Posterior vena cava (tissue), 2 donors: ENCODE measurements around the gene TMEM150B. TPM values are rescaled to one million over a fixed set of nuclear protein-coding genes. Genes with fewer than 3 reads are reported as not detected.

Source experiments
- DNase-seq: peaks from one replicate; pipeline ENCODE4 v3.0.0-alpha.2; 2020; ENCODE audit warnings: low spot score
- intact Hi-C, 2 donors: fragments of 100-400 bp; cut with DNase I; formaldehyde crosslinking; loops; one replicate each; pipeline versions ENCODE4 v1.14.1 to v1.14.2; 2022 to 2023
- long read RNA-seq, 2 donors: library from polyadenylated mRNA; unstranded; transcript quantifications; one replicate each; pipeline ENCODE4 v2.0.0, GENCODE V29; 2020 to 2021
- total RNA-seq, 2 donors: library from RNA; stranded (reverse); fragmentation: NEBNext Ultra II Directional; extraction: Animal tissue kit (Norgen Biotek cat#: 25700); gene quantifications; one replicate each; pipeline ENCODE4 v1.2.1, GENCODE V29; 2021
- donor health status: DM: yes; HTN: yes; CAD: no.
- donor health status: DM: yes; HTN: yes; CAD: no.

Gene TMEM150B, protein sequence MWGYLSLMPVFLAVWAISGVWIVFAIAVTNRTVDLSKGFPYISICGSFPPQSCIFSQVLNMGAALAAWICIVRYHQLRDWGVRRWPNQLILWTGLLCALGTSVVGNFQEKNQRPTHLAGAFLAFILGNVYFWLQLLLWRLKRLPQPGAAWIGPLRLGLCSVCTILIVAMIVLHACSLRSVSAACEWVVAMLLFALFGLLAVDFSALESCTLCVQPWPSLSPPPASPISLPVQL
- 1 to 10 TPM; 1.9 to 5.4 TPM for total RNA-seq
- long read RNA-seq, donor 1, result 0 reads
- long read RNA-seq, donor 2, result 0 reads

GRCh38 chr19:55325172-55325571, at the start of gene TMEM150B:
TMEM150B (minus strand) TSS chr19:55325341; CDS start chr19:55321036, 4,305 bp downstream.
- intact Hi-C loops, result no loop called here
- no peak for DNase-seq

- intact Hi-C loops, result no loop called here
- DNase-seq, result no peak
Measured at GRCh38 chr19:55373993-55374757, 49.0 kb upstream of the TMEM150B start.

GRCh38 chr19:55373306-55373992, 48.3 kb upstream of the TMEM150B start:
- intact Hi-C loops, result no loop called here
- no peak for DNase-seq

DNA sequence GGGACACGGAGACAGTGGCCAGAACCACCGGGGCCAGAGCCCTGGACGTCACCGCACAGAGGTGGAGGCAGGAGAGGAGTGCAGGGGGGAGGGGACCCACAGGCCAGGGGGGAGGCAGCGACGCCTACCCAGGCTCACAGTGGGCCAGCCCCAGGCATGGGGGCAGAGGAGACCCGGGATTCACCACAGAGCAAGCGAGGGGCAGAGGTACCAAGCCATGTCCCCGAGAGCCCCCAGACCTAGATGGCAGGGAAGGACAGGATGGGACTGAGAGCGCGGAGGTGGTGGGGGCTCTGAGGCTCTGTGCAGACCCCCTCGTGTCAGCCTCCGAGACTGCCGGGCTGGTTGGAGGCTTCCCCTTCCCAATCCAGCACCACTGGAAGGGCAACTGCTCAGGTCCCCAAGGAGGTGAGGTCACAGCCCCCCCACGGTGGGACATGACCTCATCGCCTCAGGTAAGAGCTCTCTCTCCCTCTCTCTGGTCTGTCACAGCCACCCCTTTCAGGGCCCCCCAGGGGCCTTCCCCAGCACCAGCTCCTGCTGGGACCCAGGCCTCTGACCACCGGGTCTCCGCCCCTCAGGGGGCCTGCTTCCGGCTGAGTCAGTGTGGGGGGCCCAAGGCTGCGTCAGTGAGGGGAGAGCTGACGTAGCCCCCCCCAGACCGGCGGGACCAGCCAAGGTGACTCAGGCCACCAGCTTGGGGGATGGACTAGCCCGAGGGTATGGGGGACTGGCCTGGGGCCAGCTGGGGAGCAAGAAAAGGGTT, 47.4 kb upstream of the TMEM150B start:
- intact Hi-C loops, result no loop called here

DNA sequence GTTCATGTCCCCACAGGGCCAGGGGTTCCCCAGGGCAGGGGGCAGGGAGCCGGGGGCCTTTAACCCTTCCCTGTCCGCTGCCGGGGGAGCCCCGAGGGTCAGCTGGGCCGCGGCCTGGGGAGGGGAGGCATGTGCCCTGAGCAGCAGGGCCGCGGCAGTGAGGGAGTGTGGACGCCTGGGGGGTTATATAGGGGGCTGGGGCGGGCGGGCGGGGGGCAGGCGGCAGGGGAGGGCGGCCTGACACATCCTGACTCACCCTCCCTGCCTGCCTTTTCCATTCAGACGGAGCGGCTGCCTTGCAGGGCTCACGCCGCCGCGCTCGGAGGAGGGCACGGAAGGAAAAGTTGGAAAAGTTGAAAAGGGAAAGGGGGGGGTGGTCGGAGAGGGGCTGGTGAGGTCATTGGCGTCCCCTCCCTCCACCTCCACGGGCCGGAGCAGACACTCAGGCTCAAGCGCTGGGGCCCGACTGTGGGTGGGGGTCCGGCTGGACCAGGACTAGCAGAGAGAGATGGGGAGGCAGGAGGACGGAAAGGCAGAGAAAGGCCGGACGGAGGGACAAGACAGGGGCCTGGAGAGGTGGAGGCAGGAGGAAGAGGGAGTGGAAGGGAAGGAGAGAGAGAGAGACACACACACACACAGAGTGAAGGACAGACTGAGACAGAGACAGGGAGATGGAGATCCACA, 45.3 kb upstream of the TMEM150B start, which contains the start of gene IL11:
TSS of gene IL11 (minus strand) at position 159 of the 684 bp plus-strand sequence. CDS start at position 6, 153 bp downstream.
- intact Hi-C loops, result no loop called here
- no peak for DNase-seq

More for the DNA sequence above, 47.4 kb upstream of the TMEM150B start:
- DNase-seq, result no peak

GRCh38 chr19:55369653-55370304, 44.6 kb upstream of the TMEM150B start:
- intact Hi-C loops, result no loop called here
- DNase-seq, result no peak

GRCh38 chr19:55368701-55369563, 43.8 kb upstream of the TMEM150B start:
- intact Hi-C loops, result no loop called here

GRCh38 chr19:55368106-55368505, 43.0 kb upstream of the TMEM150B start:
- intact Hi-C loops, result no loop called here
- DNase-seq, result no peak

More at GRCh38 chr19:55368701-55369563, 43.8 kb upstream of the TMEM150B start:
- DNase-seq, result no peak

GRCh38 chr19:55366790-55367189, 41.6 kb upstream of the TMEM150B start:
- DNase-seq, result no peak
- intact Hi-C loops, result no loop called here

DNA sequence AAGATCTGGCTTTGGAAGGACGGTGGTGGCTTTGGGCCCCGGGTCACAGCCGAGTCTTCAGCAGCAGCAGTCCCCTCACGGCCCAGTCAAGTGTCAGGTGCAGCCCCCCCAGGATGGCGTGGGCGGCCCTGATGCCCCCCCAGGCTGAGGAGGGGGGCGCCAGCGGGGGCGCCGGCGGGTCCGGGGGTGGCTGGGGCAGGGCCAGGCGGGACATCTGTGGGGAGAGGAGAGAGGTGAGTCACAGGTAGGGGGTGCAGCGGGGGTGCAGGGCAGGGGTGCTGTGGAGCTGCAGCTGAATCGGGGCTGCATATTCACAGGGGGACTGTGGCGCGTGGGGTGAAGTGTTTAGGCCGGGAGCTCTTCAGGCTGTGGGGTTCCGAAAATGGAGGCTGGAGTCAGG, 40.8 kb upstream of the TMEM150B start:
- intact Hi-C loops, result no loop called here
- DNase-seq, result no peak

DNA sequence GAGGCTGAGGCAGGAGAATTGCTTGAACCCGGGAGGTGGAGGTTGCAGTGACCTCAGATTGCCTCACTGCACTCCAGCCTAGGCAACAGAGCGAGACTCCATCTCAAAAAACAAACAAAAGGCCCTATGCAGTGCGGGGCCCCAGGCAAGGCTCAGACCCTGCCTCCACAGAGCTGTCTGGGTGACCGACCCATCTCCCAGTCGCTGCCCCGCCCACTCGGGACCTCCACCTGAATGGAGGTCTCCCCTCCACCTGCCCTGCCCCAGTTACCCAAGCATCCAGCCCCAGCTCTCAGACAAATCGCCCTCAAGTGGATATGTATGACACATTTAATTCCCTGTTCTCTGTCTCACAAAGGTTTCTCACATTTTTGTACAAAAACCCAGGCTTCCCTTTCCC, 40.1 kb upstream of the TMEM150B start:
- intact Hi-C loops, result no loop called here
- no peak for DNase-seq

DNA sequence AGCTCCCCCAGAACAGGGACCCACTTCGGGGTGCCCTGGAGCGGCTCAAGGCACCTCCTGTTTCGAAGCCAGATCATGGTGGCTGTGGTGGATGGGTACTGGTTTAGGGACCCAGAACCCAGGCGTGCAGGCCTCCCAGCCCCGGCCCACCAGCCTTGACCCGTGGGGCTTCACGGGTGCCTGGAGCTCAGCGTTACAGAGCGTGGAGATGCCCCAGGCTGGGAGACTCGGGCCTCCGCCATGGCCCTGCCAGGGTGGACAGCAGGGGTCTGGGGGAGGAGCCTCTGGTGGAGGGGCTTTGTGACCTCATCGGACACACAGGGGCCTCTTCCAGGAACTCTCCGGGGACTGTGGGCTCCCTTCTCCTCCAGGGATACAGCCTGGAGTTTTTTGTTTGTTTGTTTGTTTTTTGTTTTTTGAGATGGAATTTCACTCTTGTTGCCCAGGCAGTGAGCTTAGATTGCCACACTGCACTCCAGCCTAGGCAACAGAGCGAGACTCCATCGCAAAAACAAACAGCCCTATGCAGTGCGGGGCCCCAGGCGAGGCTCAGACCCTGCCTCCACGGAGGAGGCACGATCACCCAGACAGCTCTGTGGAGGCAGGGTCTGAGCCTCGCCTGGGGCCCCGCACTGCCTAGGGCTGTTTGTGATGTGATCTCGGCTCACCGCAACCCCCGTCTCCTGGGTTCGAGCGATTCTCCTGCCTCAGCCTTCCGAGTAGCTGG, 38.0 kb upstream of the TMEM150B start, which contains the start of gene GARIN5B:
TSS of gene GARIN5B (minus strand) at position 271 of the 727 bp plus-strand sequence. CDS start at position 77, 194 bp downstream.
- intact Hi-C loops, result no loop called here
- no peak for DNase-seq

DNA sequence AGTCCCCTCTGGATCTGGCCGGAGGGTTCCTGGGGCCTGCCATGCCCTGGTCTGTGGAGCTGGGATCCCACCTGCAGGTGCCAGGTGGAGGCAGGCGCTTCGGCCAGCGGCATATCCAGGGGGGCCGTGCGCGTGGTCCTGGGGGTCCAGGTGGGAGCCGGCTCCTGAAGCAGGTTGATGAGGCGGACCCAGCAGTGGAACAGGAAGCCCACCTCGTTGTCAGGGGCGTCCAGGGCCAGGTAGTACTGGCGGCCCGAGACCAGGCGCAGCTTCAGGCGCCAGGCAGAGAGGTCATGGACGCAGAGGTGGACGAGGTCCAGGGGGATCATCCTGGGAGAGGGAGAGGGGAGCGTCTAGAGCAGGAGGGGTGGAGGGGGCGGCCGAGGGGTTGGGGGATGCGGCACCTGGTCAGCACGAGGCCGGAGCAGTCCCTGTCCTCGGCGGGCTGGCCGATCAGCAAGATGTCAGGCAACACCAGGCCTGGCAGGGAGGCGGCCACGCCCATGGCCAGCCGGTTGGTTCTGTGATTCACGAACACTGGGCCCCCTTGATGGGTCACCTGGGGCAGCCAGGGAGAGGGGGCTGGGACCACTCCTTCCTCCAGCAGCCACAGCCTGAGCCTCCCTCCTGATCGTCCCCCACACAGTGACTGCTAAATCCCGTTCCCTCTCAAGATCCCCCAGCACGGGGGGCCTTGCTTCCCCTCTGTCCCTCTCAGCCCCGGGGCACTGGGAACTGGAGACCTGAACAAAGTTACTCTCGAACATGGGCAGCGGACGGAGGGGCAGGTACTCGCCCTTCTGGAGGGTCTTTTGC, 37.2 kb upstream of the TMEM150B start:
- no peak for DNase-seq
- intact Hi-C loops, result no loop called here

GRCh38 chr19:55360902-55361301, 35.8 kb upstream of the TMEM150B start:
- intact Hi-C loops, result no loop called here

DNA sequence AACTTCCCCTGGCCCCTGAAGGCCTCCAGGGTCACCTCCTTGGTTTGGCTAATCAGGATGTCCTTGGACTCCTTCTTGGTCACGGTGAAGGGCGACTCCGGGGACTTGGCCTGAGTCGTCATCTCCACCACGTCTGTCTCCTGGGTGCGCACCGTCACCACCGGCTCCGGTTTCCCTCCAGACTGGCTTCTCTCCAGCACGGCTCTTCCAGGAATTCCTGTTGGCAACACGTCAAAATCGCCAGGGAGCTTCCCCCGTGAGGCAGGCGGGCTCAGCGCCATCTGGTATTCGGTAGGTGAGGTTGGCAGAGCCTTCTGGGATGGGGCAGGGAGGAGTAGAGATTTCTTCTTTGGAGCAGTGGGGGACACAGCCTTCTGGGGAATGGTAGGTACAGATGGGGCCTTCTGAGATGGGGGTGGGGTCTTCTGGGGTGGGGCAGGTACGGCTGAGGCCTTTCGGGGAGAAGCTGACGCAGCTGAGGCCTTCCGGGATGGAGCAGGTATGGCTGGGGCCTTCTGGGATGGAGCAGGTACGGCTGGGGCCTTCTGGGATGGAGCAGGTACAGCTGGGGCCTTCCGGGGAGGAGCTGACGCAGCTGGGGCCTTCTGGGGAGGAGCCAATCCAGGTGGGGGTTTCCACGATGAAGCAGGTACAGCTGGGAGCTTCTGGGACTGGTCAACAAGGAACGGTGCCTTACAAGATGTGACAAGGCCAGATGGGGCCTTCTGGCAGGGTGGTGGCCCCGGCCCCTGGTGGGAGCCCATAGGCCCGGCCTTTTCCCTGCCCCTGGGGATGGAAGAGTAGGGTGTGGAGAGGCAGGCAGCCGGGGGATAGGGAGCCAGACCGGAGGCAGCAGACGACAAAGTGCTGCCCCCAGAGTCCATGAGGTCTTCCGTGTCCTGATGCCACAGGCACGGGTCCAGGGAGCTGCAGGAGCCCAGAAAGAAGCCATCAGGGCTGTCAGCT, 34.1 kb upstream of the TMEM150B start:
- DNase-seq, result peak; percentile 78
- intact Hi-C loops, result no loop called here

More at GRCh38 chr19:55360902-55361301, 35.8 kb upstream of the TMEM150B start:
- DNase-seq, result no peak
